Measurements from ENCODE around the gene RNF208.
"Not testable (repeated sequence)": the region's sequence is repeated elsewhere in the genome, so short reads cannot be mapped to it uniquely, and the experiment has no call there.

RNF208 gene, protein sequence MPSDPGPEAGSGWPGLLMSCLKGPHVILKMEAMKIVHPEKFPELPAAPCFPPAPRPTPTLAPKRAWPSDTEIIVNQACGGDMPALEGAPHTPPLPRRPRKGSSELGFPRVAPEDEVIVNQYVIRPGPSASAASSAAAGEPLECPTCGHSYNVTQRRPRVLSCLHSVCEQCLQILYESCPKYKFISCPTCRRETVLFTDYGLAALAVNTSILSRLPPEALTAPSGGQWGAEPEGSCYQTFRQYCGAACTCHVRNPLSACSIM

DNA sequence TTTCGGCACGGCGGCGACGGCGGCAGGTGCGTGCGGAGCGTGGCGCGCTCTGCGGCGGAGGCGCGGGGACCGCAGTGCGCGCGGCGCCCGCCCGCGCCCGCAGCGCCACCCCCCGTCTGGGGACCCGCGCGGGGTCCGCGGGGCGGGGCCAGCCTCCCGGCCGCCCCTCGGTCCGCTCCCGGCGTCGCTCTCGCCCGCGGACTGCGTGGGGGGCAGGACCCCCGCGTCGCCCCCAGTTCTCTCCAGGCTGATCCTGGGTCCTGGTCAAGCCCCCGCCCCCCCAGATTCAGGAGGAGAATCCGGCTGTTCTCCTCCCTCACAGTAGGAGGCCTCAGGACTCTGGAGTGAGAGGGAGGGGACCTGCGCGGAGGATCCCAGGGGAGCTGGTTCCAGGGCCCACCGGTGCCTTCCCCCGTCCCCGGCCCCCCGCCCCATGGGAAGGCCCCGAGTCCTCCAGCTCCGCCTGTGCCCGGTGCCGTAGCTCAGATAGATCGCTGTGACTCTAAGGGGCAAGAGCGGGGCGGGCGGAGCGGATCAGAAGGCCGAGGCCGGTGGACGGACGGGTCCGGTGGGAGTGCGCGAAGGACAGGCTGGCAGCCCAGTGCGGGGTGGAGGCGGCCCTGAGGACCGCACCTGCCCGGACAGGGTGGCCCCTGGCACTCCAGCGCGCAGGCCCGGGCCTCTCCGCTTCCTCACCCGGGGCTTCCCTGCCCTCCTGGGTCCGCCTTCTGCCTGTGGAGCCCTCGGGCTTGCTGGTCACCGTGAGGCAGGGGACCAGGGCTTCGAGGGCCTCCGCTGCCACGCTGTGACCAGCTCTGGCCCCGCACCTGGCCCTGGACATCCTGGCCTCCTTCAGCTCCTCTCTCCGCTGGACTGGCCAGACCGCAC, at the start of gene RNF208:
RNF208 (minus strand) TSS at position 51 of the 888 bp plus-strand sequence. CDS start 1,028 bp downstream, outside the sequence.
- no peak for DNase-seq (ENCODE audit: low spot score)

DNA sequence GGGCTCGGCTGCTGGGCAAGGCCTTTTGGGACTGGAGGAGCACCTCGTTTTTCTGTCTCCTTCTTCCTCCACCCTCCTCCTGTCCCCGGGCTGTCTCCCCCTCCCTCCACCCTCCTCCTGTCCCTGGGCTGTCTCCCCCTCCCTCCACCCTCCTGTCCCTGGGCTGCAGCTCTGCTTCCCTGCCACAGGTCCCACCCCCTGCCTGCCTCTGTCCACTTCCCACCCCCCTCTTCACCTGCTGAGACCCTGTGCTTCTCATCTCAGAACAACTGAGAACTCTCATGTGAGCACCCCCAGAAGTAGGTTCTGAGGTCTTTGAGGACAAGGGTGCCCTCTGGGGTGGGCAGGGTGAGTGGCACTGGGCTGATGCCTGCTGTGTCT, 49.6 kb upstream of the RNF208 start:
- no peak for DNase-seq (ENCODE audit: low spot score)

DNA sequence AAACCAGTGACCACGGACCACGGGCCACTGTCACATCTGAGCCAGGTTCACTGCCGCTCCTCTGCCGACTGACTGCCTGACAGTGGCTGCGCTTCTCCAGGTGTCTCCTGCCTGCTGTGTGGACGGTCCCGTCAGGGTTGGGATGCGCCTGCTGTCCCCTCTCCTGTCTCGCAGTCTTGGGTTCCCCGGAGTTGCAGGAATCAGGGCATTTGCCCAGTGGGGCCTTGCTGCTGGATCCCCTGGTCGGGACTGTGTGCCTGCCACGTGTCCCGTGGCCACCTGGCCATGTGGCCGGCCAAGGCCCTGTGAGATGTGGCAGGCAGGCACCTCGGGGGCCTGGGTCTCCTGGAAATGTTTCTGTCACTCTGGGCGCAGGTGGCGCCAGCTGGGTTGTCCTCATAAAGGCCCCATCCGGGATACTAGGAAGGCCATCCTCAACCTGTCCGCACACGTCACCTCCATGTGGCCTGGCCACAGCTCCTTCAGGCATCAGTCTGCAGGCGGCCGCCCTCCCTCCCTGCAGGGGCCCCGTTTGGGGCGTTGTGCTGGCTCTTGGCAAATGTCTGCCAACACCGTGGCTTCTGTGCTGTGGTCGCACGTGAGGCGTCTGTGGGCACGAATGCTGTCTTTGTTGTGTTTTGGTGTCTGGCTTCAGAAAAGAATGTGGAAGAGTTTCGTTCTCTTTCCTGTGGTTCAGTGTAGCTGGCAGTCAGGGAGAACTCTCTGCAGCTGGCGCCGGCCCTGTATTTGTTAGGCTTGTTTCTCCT, 49.1 kb upstream of the RNF208 start:
- no peak for DNase-seq (ENCODE audit: low spot score)

DNA sequence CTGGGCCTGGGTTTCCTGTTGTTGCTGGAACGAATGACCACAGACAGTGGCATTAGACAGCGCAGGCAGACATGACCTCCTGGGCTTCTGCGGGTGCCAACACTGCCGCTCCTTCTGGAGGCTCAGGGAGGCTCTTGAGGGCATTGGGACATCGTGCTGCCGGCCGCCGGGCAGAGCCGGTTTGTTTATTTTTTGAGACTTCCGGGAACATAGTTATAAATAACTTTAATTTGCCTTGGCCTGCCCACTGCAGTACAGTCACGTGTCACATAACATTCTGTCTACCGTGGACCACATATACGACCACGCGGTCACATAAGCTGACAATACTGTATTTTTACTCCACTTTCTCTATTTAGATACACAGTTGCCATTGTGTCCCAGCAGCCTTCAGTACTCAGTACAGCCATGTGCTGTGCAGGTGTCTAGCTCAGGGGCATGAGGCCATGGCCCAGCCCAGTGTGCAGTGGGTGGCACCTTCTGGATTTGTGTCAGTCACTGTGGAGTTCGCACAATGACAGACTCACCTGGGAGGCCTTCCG, 47.3 kb upstream of the RNF208 start:
- DNase-seq (ENCODE audit: low spot score), result no peak

DNA sequence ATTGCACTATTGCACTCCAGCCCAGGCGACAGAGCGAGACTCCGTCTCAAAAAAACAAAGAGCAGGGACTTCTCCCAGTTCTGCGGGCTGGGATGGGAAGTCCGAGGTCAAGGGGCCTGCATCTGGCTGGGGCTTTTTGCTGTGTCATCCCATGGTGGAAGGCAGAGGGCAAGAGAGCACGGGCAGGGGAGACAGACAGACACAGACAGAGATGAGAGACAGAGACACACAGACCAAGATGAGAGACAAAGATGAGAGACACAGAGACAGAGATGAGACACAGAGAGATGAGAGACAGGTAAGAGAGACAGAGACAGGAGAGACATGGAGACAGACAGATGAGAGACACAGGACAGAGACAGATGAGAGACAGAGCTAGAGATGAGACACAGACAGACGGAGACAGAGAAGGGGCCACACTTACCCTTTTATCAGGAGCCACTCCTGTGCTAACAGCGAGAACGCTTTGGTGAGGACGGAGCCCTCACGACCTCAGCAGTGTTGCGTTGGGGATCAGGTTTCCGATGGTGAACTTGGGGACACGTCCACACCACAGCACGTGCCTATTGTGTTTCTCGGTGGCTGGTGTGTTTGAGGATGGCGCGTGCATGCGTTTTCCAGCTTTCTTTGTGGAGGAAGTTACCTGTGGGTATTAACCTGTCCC, 46.6 kb upstream of the RNF208 start:
- DNase-seq (ENCODE audit: low spot score), result no peak

DNA sequence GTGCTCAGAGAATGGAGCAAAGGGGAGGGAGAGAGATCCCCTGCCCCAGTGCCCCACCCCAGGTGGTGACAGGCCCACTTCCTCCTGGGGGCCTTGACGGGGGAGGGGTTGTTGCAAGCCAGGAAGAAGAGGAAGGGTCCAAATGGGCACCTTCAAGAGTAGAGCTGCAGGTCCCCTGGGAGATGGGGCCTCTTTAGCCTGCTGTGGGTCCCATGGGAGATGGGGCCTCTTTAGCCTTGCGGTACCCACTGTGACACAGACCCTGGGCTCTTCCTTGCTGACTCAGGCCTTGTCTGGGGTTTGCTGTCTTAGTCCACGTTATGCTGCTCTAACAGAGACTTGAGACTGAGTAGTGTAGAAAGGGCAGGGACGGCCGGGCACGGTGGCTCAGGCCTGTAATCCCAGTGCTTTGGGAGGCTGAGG, 45.9 kb upstream of the RNF208 start:
- DNase-seq (ENCODE audit: low spot score), result no peak

DNA sequence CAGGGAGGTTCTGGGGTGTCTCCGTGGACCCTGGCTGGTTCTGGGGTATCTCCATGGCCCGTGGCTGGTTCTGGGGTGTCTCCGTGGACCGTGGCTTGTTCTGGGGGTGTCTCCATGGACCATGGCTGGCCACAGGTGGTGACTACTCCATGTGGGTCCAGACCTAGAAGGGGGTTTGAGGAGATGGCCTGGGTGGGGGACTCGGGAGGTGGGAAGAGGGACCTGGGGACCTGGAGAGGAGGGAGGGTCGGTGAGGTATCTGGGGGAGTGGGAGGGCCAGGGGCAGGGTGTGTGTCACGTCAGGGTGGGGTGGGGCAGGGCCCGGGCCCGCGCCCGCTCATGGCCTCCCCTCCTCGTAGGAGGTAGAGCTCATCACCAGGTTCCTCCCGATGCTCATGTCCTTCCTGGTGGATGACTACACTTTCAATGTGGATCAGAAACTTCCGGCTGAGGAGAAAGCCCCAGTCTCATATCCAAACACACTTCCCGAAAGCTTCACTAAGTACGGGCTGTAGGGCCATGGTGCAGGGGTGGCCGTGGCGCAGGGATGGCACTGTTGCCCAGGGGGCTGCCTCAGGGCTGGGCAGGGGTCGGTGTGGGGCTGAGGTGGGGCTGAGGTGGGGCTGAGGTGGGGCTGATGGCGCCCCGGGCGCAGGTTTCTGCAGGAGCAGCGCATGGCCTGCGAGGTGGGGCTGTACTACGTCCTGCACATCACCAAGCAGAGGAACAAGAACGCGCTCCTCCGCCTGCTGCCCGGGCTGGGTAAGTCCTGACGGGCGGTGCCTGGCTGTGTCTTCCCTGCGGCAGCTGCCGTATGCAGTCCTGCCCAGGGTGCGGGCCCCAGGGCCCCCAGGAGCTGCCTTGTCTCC, 44.8 kb upstream of the RNF208 start:
- DNase-seq (ENCODE audit: low spot score), result peak; percentile 63

DNA sequence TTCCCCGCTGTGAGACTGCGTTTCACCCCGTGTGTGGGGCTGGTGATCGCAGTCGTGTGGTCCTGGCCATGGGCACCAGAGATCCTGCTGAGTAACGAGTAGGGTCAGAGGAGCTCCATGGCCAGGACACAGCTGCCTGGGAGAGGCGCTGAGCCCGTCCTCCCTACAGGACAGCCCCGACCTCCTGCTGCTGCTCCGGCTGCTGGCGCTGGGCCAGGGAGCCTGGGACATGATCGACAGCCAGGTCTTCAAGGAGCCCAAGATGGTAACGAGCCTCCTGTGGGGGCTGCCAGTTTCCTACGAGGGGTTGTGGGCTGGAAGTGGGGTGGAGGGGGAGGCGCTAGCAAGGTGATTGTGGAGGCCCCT, 44.1 kb upstream of the RNF208 start:
- peak; percentile 63 for DNase-seq (ENCODE audit: low spot score)

DNA sequence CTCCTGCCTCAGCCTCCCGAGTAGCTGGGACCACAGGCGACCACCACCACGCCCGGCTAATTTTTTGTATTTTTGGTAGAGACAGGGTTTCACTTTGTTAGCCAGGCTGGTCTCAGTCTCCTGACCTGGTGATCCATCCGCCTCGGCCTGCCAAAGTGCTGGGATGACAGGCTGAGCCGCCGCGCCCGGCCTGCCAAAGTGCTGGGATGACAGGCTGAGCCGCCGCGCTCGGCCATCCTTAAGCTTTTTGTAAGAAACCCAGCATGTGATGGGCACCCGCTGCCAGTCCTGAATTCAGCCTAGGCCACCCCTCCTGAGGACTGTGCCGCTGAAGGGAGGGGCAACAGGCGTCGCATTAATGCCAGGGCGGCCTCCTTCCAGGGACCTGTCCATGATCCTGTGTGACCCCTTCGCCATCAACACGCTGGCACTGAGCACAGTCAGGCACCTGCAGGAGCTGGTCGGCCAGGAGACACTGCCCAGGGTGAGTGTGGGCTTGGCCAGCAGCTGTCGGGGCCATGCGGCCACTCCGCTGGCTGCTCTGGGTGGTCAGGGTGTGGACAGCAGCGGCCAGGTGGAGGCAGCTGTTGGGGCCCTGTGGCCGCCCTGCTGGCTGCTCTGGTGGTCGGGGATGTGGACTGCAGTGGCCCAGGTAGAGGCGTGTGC, 43.6 kb upstream of the RNF208 start:
- no peak for DNase-seq (ENCODE audit: low spot score)

DNA sequence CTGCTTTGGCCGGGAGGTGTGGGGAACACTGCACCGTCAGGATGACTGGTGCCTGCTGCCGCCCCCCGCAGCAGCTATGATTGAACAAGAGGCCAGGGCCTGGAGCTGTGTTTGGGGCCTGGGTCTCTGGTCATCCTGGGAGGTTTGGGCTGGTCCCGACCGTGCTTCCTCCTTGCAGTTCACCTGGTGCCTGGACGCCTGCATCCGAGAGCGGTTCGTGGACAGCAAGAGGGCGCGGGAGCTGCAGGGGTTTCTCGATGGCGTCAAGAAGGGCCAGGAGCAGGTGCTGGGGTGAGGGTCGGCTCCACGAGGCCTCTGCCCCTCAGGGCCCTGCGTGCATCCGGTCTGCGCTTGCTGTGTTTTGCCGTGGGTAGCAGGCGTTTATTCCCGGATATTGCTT, 42.0 kb upstream of the RNF208 start:
- DNase-seq (ENCODE audit: low spot score), result no peak

DNA sequence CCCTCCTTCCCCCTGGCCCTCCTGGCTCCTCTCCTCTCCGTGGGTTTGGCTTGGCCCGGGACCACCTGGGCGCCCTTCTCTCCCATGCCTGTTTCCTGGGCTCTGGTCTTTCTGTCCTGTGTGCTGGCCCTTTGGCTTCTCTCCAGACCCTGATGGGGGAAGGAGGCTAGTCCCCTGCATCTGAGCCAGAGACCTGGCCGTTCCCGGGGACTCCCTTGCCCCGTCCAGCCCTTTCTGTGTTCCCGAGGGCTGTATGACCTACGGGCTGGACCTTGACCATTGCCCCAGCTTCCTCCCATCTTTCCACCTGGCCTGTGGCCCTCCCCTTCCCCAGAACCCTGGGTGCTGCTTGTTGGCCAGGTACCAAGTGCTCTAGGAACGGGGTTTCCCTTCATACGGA, 41.5 kb upstream of the RNF208 start:
- DNase-seq (ENCODE audit: low spot score), result no peak

DNA sequence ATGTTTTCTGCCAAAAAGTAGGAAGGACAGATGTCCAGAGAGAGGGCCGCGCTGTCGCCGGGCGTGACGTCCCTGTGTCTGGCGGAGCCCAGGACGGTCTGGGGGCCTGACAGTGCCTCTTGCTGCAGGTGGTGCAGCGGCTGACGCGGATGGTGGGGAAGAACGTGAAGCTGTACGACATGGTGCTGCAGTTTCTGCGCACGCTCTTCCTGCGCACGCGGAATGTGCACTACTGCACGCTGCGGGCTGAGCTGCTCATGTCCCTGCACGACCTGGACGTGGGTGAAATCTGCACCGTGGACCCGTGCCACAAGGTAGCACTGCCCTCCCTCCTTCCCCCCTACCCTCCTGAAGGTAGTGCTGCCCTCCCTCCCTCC, 40.9 kb upstream of the RNF208 start:
- DNase-seq (ENCODE audit: low spot score), result no peak

DNA sequence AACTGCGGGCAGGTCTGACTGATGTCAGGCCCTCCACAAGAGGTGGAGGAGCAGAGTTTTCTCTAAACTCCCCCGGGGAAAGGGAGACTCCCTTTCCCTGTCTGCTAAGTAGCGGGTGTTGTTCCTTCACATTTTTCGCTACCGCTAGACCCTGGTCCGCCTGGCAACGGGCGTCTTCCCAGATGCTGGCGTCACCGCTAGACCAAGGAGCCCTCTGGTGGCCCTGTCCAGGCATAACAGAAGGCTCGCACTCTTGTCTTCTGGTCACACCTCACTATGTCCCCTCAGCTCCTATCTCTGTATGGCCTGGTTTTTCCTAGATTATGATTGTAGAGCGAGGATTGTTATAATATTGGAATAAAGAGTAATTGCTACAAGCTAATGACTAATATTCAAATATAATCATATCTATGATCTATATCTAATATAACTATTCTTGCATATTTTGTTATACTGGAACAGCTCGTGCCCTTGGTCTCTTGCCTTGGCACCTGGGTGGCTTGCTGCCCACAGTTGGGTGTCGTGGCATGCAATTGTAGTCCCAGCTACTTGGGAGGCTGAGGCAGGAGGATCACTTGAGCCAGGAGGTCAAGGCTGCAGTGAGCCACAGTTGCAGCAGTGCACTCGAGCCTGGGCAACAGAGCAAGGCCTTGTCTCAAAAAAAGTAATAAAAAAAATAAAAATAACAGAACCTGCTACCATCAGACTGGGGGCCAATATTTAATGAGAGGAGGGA, 40.3 kb upstream of the RNF208 start:
- not testable (repeated sequence) for DNase-seq (ENCODE audit: low spot score)

DNA sequence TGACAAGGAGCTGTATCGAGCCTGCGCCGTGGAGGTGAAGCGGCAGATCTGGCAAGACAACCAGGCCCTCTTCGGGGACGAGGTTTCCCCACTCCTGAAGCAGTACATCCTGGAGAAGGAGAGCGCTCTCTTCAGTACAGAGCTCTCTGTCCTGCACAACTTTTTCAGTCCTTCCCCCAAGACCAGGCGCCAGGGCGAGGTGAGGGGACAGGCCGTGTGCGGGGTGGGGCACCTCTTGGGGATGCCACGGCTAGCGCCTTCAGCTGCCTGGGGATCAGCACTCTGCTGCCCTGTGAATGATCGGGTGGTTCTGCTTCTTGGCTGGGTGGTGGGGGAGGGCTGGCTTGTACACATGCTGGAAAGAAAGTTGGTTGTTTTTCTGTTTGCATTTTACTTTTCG, 34.8 kb upstream of the RNF208 start:
- no peak for DNase-seq (ENCODE audit: low spot score)

DNA sequence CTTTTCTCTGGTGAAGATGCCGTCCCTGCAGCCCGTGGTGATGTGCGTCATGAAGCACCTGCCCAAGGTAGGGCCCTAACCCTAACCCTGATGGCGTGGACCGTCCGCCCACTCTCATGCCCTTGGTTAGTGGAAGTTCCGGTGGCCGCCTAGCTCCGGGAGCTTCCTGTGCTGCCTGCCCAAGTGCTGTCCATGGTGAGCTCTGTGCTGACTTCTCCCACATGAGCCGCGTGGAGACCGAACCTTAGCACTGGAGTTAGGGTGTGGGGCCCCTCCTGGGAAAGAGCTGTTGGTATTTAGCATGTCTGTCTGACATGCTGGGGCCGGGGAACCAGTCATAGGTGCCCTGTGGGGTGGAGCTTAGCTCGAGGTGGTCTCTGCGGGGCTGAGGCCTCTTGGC, 34.3 kb upstream of the RNF208 start:
- no peak for DNase-seq (ENCODE audit: low spot score)

DNA sequence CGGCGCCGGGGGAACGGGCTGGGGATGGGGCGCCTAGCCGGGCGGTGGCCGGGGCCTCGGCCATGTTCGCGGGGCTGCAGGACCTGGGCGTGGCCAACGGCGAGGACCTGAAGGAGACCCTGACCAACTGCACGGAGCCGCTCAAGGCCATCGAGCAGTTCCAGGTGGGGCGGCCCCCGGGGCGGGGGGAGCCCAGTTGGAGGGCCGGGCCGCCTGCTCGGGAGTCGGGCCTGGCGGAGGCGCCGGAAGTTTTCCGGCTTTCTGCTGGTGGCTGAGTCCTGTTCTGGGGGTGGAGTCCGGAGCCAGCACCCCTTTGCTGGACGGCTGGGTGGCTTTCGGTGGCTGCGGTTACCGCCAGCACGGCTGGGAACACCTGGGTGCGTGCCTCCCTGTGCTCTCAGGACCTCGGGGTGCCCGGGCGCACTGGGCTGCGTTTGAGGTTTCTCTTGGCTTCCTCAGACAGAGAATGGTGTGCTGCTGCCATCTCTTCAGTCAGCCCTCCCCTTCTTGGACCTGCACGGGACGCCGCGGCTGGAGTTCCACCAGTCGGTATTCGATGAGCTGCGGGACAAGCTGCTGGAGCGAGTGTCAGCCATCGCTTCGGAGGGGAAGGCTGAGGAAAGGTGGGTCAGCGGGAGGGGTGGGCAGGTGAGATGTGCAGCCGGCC, 33.5 kb upstream of the RNF208 start:
- DNase-seq (ENCODE audit: low spot score), result no peak

DNA sequence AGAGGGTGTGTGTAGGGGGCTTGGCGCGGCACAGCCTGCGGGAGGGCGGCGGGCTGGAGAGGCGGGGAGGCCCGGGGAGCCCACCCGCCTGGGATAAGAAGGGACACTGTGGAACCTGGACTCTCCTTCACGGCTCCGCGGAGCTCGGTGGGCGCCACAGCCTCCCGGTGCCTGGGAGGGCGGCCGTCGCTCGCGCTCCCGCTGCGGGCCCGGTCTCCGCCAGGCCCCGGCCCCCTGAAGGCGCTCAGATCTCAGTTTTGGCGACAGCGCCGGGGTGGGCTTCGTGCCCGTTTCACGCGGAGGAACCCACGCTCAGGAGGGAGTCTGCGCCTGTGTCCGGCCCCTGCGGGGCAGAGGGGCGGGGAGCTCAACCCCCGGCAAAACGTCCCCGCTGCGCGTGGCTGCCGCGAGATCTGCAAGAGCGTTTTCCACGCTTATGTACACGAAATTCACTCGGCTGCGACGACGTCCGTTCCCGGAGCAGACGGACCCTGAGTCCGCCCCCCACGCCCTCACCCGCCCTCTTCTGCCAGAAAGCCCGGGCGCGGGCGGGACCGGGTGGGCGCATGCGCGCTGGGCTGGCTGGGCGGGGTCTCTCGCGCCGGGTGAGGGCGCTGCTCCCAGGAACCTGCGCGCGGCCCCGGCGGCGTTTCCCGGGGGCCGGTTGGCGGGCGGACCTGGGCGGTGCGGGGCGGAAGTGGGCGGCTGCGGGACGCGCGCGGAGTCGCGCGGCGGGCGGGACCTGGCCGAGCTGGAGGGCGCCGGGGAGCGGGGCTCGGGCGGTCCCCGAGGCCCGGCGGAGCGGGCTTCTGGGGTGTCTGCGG, 32.8 kb upstream of the RNF208 start, which contains the start of gene NELFB:
NELFB (plus strand) TSS at position 704 of the 824 bp plus-strand sequence.
- peak; percentile 98 for DNase-seq (ENCODE audit: low spot score)

Measured in left forelimb (tissue), 1 donor.